Liver (tissue), 9 donors: ENCODE data around the gene PLD3. TPM values are rescaled to one million over a fixed set of nuclear protein-coding genes. Genes with fewer than 3 reads are reported as not detected.

Experiments used
- DNase-seq: peaks from one replicate; pipeline ENCODE4 v3.0.0-alpha.2; 2017; ENCODE audit warnings: low spot score
- H3K27ac ChIP-seq, 2 donors: one replicate each; pipeline ENCODE4 v1.7.0; 2013; ENCODE audit warnings: inconsistent platforms in 2 of 2, low read length in 2 of 2, control low read depth in 1 of 2, low read depth in 1 of 2, mild to moderate bottlenecking in 1 of 2
- H3K27me3 ChIP-seq, 4 donors: one replicate each; pipeline versions ENCODE4 v1.6.1 to v1.7.0; 2013; ENCODE audit warnings: low read length in 3 of 4, inconsistent platforms in 1 of 4, mild to moderate bottlenecking in 1 of 4, moderate library complexity in 1 of 4; ENCODE audit not compliant: control insufficient read depth in 4 of 4, insufficient read depth in 4 of 4
- H3K36me3 ChIP-seq, 4 donors: one replicate each; pipeline versions ENCODE4 v1.6.1 to v1.7.0; 2013; ENCODE audit warnings: low read length in 3 of 4, mild to moderate bottlenecking in 3 of 4, low read depth in 1 of 4, moderate library complexity in 1 of 4; ENCODE audit not compliant: control insufficient read depth in 4 of 4, insufficient read depth in 3 of 4
- H3K4me1 ChIP-seq, 4 donors: one replicate each; pipeline versions ENCODE4 v1.6.1 to v1.7.0; 2013; ENCODE audit warnings: low read length in 3 of 4, mild to moderate bottlenecking in 3 of 4, moderate library complexity in 1 of 4; ENCODE audit not compliant: control insufficient read depth in 4 of 4, insufficient read depth in 4 of 4
- H3K4me3 ChIP-seq, 3 donors: one replicate each; pipeline versions ENCODE4 v1.6.1 to v1.7.0; 2013; ENCODE audit warnings: low read length in 3 of 3, control low read depth in 1 of 3, low read depth in 1 of 3, mild to moderate bottlenecking in 1 of 3
- H3K9ac ChIP-seq, 2 donors: one replicate each; pipeline ENCODE4 v1.7.0; 2013; ENCODE audit warnings: low read length in 2 of 2, mild to moderate bottlenecking in 2 of 2, moderate library complexity in 2 of 2, control low read depth in 1 of 2, low read depth in 1 of 2
- H3K9me3 ChIP-seq, 4 donors: one replicate each; pipeline versions ENCODE4 v1.6.1 to v1.7.0; 2013; ENCODE audit warnings: low read length in 3 of 4; ENCODE audit not compliant: control insufficient read depth in 4 of 4
- EGR1 ChIP-seq, 2 donors: IDR thresholded peaks; 2 replicates each; pipeline ENCODE4 v1.6.1; 2016 to 2018; ENCODE audit warnings: antibody characterized with exemption in 2 of 2, low read depth in 2 of 2
- FOXA2 ChIP-seq: IDR thresholded peaks from 2 replicates; pipeline ENCODE4 v1.6.1; 2016; ENCODE audit warnings: antibody characterized with exemption
- GABPA ChIP-seq, 2 donors: IDR thresholded peaks in 1 of 2; conservative IDR thresholded peaks in 1 of 2; 2 replicates each; pipeline ENCODE4 v1.6.1; 2016; ENCODE audit warnings: antibody characterized with exemption in 2 of 2, mild to moderate bottlenecking in 1 of 2, moderate library complexity in 1 of 2
- HNF4A ChIP-seq, 2 donors: conservative IDR thresholded peaks; 2 replicates each; pipeline ENCODE4 v1.6.1; 2016; ENCODE audit warnings: antibody characterized with exemption in 2 of 2, mild to moderate bottlenecking in 2 of 2
- HNF4G ChIP-seq: IDR thresholded peaks from 2 replicates; pipeline ENCODE4 v1.6.1; 2016; ENCODE audit warnings: antibody characterized with exemption
- JUND ChIP-seq, 2 donors: IDR thresholded peaks; 2 replicates each; pipeline ENCODE4 v1.6.1; 2016; ENCODE audit warnings: antibody characterized with exemption in 2 of 2
- MAX ChIP-seq: IDR thresholded peaks from 2 replicates; pipeline ENCODE4 v1.6.1; 2016; ENCODE audit warnings: antibody characterized with exemption
- NR2F2 ChIP-seq: IDR thresholded peaks from 2 replicates; pipeline ENCODE4 v1.6.1; 2016; ENCODE audit warnings: antibody characterized with exemption
- RAD21 ChIP-seq, 2 donors: IDR thresholded peaks; 2 replicates each; pipeline ENCODE4 v1.6.1; 2016; ENCODE audit warnings: antibody characterized with exemption in 2 of 2, mild to moderate bottlenecking in 2 of 2
- REST ChIP-seq: IDR thresholded peaks from 2 replicates; pipeline ENCODE4 v1.6.1; 2016; ENCODE audit warnings: antibody characterized with exemption, mild to moderate bottlenecking
- RXRA ChIP-seq, 2 donors: IDR thresholded peaks; 2 replicates each; pipeline ENCODE4 v1.6.1; 2017 to 2018; ENCODE audit warnings: antibody characterized with exemption in 2 of 2, mild to moderate bottlenecking in 1 of 2
- SP1 ChIP-seq: IDR thresholded peaks from 2 replicates; pipeline ENCODE4 v1.6.1; 2018; ENCODE audit warnings: antibody characterized with exemption, mild to moderate bottlenecking
- TAF1 ChIP-seq: conservative IDR thresholded peaks from 2 replicates; pipeline ENCODE4 v1.6.1; 2016; ENCODE audit warnings: antibody characterized with exemption, mild to moderate bottlenecking
- WGBS: extraction: QIAGEN DNeasy Blood & Tissue Kit; methylation state at CpG from one replicate; pipeline ENCODE4 v1.1.7; 2013; 5-methylcytosine and 5-hydroxymethylcytosine counted together
- polyA plus RNA-seq, 2 donors: library from polyadenylated mRNA; stranded (reverse) in 1 of 2; unstranded in 1 of 2; fragments of 200-250 nt in 1 of 2; fragments of >200 nt in 1 of 2; fragmentation: Nextera tagmentation in 1 of 2; extraction: Ambion mirVana in 1 of 2; gene quantifications; one replicate each; pipeline versions ENCODE4 v1.2.1 to v1.2.3, GENCODE V29; 2013 to 2015
- total RNA-seq, 2 donors: library from RNA; depleted of rRNA; stranded (reverse); fragments of >200 nt; gene quantifications; one replicate each; pipeline ENCODE4 v1.2.3, GENCODE V29; 2014
- TF ChIP-seq, protein P1 (sequence below): fragments of 150-350 bp; IDR thresholded peaks from 2 replicates; pipeline ENCODE4 v1.5.1; 2017; ENCODE audit warnings: improper control_type of control experiment, low read depth, low read length; ENCODE audit not compliant: missing input control
- TF ChIP-seq, protein P2 (sequence below): IDR thresholded peaks from 2 replicates; pipeline ENCODE4 v1.6.1; 2016; ENCODE audit warnings: antibody characterized with exemption
- donor health status: healthy.
- donor health status: healthy.
- donor health status: healthy.
- donor health status: healthy.
- donor health status: healthy.

The PLD3 gene
- total and polyA plus RNA-seq, 4 donors: 56.0 to 125 (median 105) TPM

DNA sequence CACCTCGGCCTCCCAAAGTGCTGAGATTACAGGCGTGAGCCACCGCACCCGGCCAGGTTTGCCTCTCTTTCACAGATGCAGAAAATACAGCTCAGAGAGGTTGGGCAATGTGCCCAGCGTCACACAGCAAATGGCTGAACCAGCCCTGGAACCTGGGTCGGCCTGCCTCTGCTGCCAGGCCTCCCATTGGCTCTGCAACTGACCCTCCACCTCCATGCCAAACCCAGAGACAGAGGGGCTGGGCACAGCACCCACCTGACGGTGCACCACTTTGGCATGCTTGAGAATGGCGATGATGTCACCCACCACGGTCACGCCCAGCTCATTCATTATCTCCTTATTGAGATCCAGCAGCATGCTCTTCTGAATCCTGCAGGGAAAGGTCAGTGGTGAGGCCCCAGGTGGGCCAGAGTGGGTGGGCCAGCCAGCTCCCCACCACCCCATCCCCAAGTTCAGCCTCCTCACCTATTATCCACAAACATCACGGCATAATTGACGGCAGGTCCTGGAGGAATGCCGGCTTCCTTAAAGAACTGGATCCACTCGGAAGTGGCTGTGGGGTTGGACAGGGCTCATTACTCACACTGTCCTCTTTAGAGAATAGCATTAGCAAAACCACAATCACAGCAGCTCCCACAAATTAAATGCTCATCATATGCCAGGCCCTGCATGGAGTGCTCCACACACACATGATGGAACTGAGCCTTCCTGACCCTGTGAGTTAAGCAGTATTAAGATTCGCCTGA lies 12.5 kb upstream of the PLD3 start:
- 97% methylated on average over 15 of the region's 15 CpGs for WGBS
- Histone ChIP-seq H3K36me3 (peaks cover 6 to 40% (median 9%) of the 10 kb centered on the region in 4 donors), H3K27me3 (no peaks in the 10 kb centered on the region), H3K27ac (no peak overlapping the region), H3K4me1 (no peaks in the 10 kb centered on the region), H3K4me3 (no peak overlapping the region), H3K9me3 (no peaks in the 10 kb centered on the region), H3K9ac (no peak overlapping the region)
- no peak for DNase-seq
- TF ChIP-seq EGR1 (IDR thresholded peaks at IDR 0.05; ENCODE audit: low read depth in 2 of 2) (no peak), FOXA2 (no peak), JUND (IDR thresholded peaks at IDR 0.05) (no peak), RAD21 (IDR thresholded peaks at IDR 0.05) (no peak), RXRA (IDR thresholded peaks at IDR 0.05) (no peak), GABPA (IDR thresholded peaks at IDR 0.05 in 1 of 2, conservative IDR thresholded peaks at IDR 0.05 in 1 of 2) (no peak), REST (no peak)
- TF ChIP-seq, protein P1, sequence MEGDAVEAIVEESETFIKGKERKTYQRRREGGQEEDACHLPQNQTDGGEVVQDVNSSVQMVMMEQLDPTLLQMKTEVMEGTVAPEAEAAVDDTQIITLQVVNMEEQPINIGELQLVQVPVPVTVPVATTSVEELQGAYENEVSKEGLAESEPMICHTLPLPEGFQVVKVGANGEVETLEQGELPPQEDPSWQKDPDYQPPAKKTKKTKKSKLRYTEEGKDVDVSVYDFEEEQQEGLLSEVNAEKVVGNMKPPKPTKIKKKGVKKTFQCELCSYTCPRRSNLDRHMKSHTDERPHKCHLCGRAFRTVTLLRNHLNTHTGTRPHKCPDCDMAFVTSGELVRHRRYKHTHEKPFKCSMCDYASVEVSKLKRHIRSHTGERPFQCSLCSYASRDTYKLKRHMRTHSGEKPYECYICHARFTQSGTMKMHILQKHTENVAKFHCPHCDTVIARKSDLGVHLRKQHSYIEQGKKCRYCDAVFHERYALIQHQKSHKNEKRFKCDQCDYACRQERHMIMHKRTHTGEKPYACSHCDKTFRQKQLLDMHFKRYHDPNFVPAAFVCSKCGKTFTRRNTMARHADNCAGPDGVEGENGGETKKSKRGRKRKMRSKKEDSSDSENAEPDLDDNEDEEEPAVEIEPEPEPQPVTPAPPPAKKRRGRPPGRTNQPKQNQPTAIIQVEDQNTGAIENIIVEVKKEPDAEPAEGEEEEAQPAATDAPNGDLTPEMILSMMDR: no peak
- TF ChIP-seq, protein P2, sequence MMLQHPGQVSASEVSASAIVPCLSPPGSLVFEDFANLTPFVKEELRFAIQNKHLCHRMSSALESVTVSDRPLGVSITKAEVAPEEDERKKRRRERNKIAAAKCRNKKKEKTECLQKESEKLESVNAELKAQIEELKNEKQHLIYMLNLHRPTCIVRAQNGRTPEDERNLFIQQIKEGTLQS: no peak

DNA sequence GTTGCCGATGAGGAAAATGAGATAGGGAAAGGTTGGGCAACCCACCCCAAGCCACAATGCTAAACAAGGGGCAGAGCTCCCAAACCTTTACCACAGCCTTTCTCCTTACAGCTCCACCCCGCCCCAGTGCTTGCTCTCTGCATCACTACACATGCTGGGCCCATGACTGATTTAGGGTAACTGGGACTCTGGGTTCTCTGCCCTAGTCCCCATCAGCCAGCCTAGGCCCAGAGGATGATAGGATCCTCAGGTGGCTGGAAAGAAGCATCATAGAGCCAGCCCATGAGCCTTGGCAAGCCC lies 11.9 kb upstream of the PLD3 start:
- WGBS: 96% methylated on average over 2 of the region's 2 CpGs
- no peak overlapping the region for H3K9ac ChIP-seq
- DNase-seq: no peak
- no peaks in the 10 kb centered on the region for H3K9me3 ChIP-seq
- TF ChIP-seq, protein P2: no peak
- TF ChIP-seq JUND (IDR thresholded peaks at IDR 0.05) (no peak), HNF4G (no peak), GABPA (IDR thresholded peaks at IDR 0.05 in 1 of 2, conservative IDR thresholded peaks at IDR 0.05 in 1 of 2) (no peak), EGR1 (IDR thresholded peaks at IDR 0.05; ENCODE audit: low read depth in 2 of 2) (no peak), MAX (no peak), TAF1 (no peak), RXRA (IDR thresholded peaks at IDR 0.05) (no peak), REST (no peak), SP1 (no peak), HNF4A (conservative IDR thresholded peaks at IDR 0.05) (no peak), FOXA2 (no peak), NR2F2 (no peak)
- TF ChIP-seq, protein P1: no peak
- no peaks in the 10 kb centered on the region for H3K4me1 ChIP-seq
- no peaks in the 10 kb centered on the region for H3K27me3 ChIP-seq
- H3K4me3 ChIP-seq: no peak overlapping the region
- no peak overlapping the region for H3K27ac ChIP-seq
- H3K36me3 ChIP-seq: peaks cover 6 to 35% (median 9%) of the 10 kb centered on the region in 4 donors
